ENCODE data around the gene UBE2L3. TPM values are rescaled to one million over a fixed set of nuclear protein-coding genes. Genes with fewer than 3 reads are reported as not detected.
A peak's percentile ranks its signal among the peaks of the same experiment; 100 is the strongest.

The UBE2L3 gene
- total RNA-seq, 2 donors from 2014 or later = 56.8 to 78.7 TPM

- intact Hi-C loops (cut with DNase I) = no loop called here
- Histone ChIP-seq H3K27ac (no peak overlapping the region), H3K4me1 (peaks cover 14% of the 10 kb centered on the region), H3K27me3 (no peaks in the 10 kb centered on the region), H3K4me3 (no peak overlapping the region), H3K9me3 (no peaks in the 10 kb centered on the region), H3K36me3 (no peaks in the 10 kb centered on the region), H3K9ac (ENCODE audit: low read depth in 2 of 2, low read length in 2 of 2) (no peak overlapping the region)
- TF ChIP-seq CTCF (IDR thresholded peaks at IDR 0.05) = no peak
- DNase-seq = no peak
Observed at GRCh38 chr22:21650280-21650679, 82.8 kb downstream of the UBE2L3 start.

GRCh38 chr22:21650823-21651520 is 83.5 kb downstream of the UBE2L3 start:
- H3K4me3 ChIP-seq = peak overlapping the region; percentile 70
- peaks cover 14% of the 10 kb centered on the region for H3K4me1 ChIP-seq
- TF ChIP-seq CTCF (IDR thresholded peaks at IDR 0.05) = no peak
- H3K36me3 ChIP-seq = no peaks in the 10 kb centered on the region
- H3K9ac ChIP-seq (ENCODE audit: low read depth in 2 of 2, low read length in 2 of 2) = peak overlapping the region in 1 of 2 donors; percentile 61
- no peak overlapping the region for H3K27ac ChIP-seq
- intact Hi-C loops (cut with DNase I) = no loop called here
- no peak for DNase-seq
- H3K27me3 ChIP-seq = no peaks in the 10 kb centered on the region
- H3K9me3 ChIP-seq = no peaks in the 10 kb centered on the region

- H3K9me3 ChIP-seq = no peaks in the 10 kb centered on the region
- peaks cover 14% of the 10 kb centered on the region for H3K4me1 ChIP-seq
- DNase-seq = no peak
- intact Hi-C loops (cut with DNase I) = no loop called here
- no peak for TF ChIP-seq CTCF (IDR thresholded peaks at IDR 0.05)
- no peak overlapping the region for H3K27ac ChIP-seq
- H3K9ac ChIP-seq (ENCODE audit: low read depth in 2 of 2, low read length in 2 of 2) = peak overlapping the region; percentile 52 to 61
- no peaks in the 10 kb centered on the region for H3K27me3 ChIP-seq
- H3K36me3 ChIP-seq = no peaks in the 10 kb centered on the region
- H3K4me3 ChIP-seq = peak overlapping the region; percentile 70
Observed at GRCh38 chr22:21651521-21652009, 84.1 kb downstream of the UBE2L3 start.

GRCh38 chr22:21652010-21652546 is 84.6 kb downstream of the UBE2L3 start:
- Histone ChIP-seq H3K9ac (ENCODE audit: low read depth in 2 of 2, low read length in 2 of 2) (peak overlapping the region; percentile 61 to 70), H3K4me3 (peak overlapping the region; percentile 70), H3K27ac (no peak overlapping the region), H3K27me3 (no peaks in the 10 kb centered on the region), H3K4me1 (peaks cover 14% of the 10 kb centered on the region), H3K36me3 (no peaks in the 10 kb centered on the region), H3K9me3 (no peaks in the 10 kb centered on the region)
- TF ChIP-seq CTCF (IDR thresholded peaks at IDR 0.05) = no peak
- intact Hi-C loops (cut with DNase I) = no loop called here
- peak; percentile 94 for DNase-seq

GRCh38 chr22:21652547-21653545 is 85.3 kb downstream of the UBE2L3 start:
- DNase-seq = no peak
- H3K4me3 ChIP-seq = peak overlapping the region; percentile 70
- peak overlapping the region in 1 of 2 donors; percentile 70 for H3K9ac ChIP-seq (ENCODE audit: low read depth in 2 of 2, low read length in 2 of 2)
- no peak overlapping the region for H3K27ac ChIP-seq
- no peaks in the 10 kb centered on the region for H3K36me3 ChIP-seq
- intact Hi-C loops (cut with DNase I) = no loop called here
- H3K4me1 ChIP-seq = peaks cover 14% of the 10 kb centered on the region
- no peaks in the 10 kb centered on the region for H3K27me3 ChIP-seq
- H3K9me3 ChIP-seq = no peaks in the 10 kb centered on the region
- TF ChIP-seq CTCF (IDR thresholded peaks at IDR 0.05) = no peak

Measured in colonic mucosa (tissue), 4 donors.